HepG2 (cell line): ENCODE results near the gene CBX6. TPM values are rescaled to one million over a fixed set of nuclear protein-coding genes. Genes with fewer than 3 reads are reported as not detected.

ENCODE experiments used
- ATAC-seq: fragments of 200-7000 bp; cut with Tn5 transposase; 3 replicates; pipeline ENCODE4 v1.9.1; 2020; ENCODE audit warnings: mild to moderate bottlenecking, moderate library complexity
- BruUV-seq: library from RNA; stranded (reverse); fragments of 400-500 nt; replicated peaks from 2 replicates; lab custom pipeline; 2021; lab: Mats Ljungman, UMichigan
- CTCF ChIA-PET: fragments of 300-600 bp; formaldehyde crosslinking; extraction: SDS; loops from one replicate; lab custom pipeline; 2021; ENCODE audit warnings: low total read pairs, inconsistent platforms, low intra/inter-chr PET ratio; lab: Yijun Ruan, JAX
- POLR2A ChIA-PET: fragments of 350-600 bp; sonication (Branson Sonifier 250); formaldehyde crosslinking; loops from one replicate; lab custom pipeline; 2020; ENCODE audit warnings: antibody characterized with exemption, inconsistent platforms; lab: Yijun Ruan, JAX
- DNase-seq: peaks from one replicate; pipeline ENCODE4 v3.0.0-alpha.2; 2015; ENCODE audit warnings: low spot score
- FAIRE-seq: peaks from 3 replicates; lab custom pipeline; 2011; peaks lifted over from hg19 to GRCh38; lab: Jason Lieb, UNC
- H2AFZ ChIP-seq: one replicate; pipeline ENCODE4 v1.6.1; 2011; ENCODE audit warnings: low read length, inconsistent platforms
- H3K27ac ChIP-seq: fragments of 300-600 bp; 3 replicates; pipeline ENCODE4 v1.8.0; 2011; ENCODE audit warnings: mixed run types, mild to moderate bottlenecking, mixed read lengths, low read length, inconsistent platforms; ENCODE audit not compliant: insufficient read depth; ENCODE audit errors: extremely low read length
- H3K27me3 ChIP-seq, 2 experiments: fragments of 200-600 bp in 1 of 2; 2 replicates in 1 of 2; 3 replicates in 1 of 2; pipeline versions ENCODE4 v1.6.0 to v1.8.0; 2011; ENCODE audit warnings: low read length in 2 of 2, mild to moderate bottlenecking in 2 of 2, moderate library complexity in 2 of 2, inconsistent platforms in 1 of 2; ENCODE audit not compliant: insufficient read depth in 2 of 2, control insufficient read depth in 1 of 2
- H3K36me3 ChIP-seq, 2 experiments: fragments of 200-600 bp in 1 of 2; replicated peaks in 1 of 2; 2 replicates in 1 of 2; 3 replicates in 1 of 2; pipeline versions ENCODE4 v1.5.1 to v1.8.0; 2011; ENCODE audit warnings: low read length in 2 of 2, inconsistent platforms in 1 of 2; ENCODE audit not compliant: insufficient read depth in 2 of 2, control insufficient read depth in 1 of 2
- H3K4me1 ChIP-seq: 2 replicates; pipeline ENCODE4 v1.5.1; 2012; ENCODE audit warnings: low read length, inconsistent platforms; ENCODE audit not compliant: insufficient read depth
- H3K4me2 ChIP-seq: 2 replicates; pipeline ENCODE4 v1.6.0; 2011; ENCODE audit warnings: low read depth, low read length, inconsistent platforms
- H3K4me3 ChIP-seq, 3 experiments: fragments of 200-600 bp in 1 of 3; sonication (generic), shearing (Covaris generic) in 1 of 3; replicated peaks in 1 of 3; 2 replicates each; pipeline ENCODE4 v1.5.1; 2011 to 2016; ENCODE audit warnings: low read length in 3 of 3, inconsistent platforms in 2 of 3, low read depth in 2 of 3, mild to moderate bottlenecking in 2 of 3, control low read depth in 1 of 3, mixed read lengths in 1 of 3; ENCODE audit not compliant: insufficient read depth in 1 of 3
- H3K79me2 ChIP-seq: one replicate; pipeline ENCODE4 v1.6.1; 2011; ENCODE audit warnings: low read length, inconsistent platforms; ENCODE audit not compliant: insufficient read depth
- H3K9ac ChIP-seq: 2 replicates; pipeline ENCODE4 v1.6.0; 2011; ENCODE audit warnings: mild to moderate bottlenecking, low read depth, low read length, inconsistent platforms; ENCODE audit not compliant: insufficient read depth
- H3K9me3 ChIP-seq: 2 replicates; pipeline ENCODE4 v1.5.1; 2012; ENCODE audit warnings: mild to moderate bottlenecking, low read length
- H4K20me1 ChIP-seq: 2 replicates; pipeline ENCODE4 v1.6.0; 2011; ENCODE audit warnings: inconsistent platforms, mild to moderate bottlenecking, low read length, moderate library complexity; ENCODE audit not compliant: insufficient read depth
- CREM ChIP-seq, 2 experiments: sonication (generic) in 1 of 2; formaldehyde crosslinking in 1 of 2; IDR thresholded peaks; 2 replicates each; pipeline versions ENCODE4 v1.4.0 to v1.6.1; 2016 to 2020; ENCODE audit warnings: antibody characterized with exemption in 1 of 2, mild to moderate bottlenecking in 1 of 2, missing genetic modification reagents in 1 of 2
- GATAD2A ChIP-seq: IDR thresholded peaks from 2 replicates; pipeline ENCODE4 v1.6.1; 2016
- MED1 ChIP-seq: sonication (generic); formaldehyde crosslinking; IDR thresholded peaks from 2 replicates; pipeline ENCODE4 v1.4.0; 2020; ENCODE audit warnings: missing genetic modification reagents
- ZNF160 ChIP-seq: sonication (generic); formaldehyde crosslinking; IDR thresholded peaks from 2 replicates; pipeline ENCODE4 v1.8.0; 2022; ENCODE audit warnings: mild to moderate bottlenecking, inconsistent platforms, missing genetic modification reagents
- ZNF263 ChIP-seq: sonication (generic); formaldehyde crosslinking; IDR thresholded peaks from 2 replicates; pipeline ENCODE4 v1.4.0; 2020; ENCODE audit warnings: missing genetic modification reagents
- ZNF564 ChIP-seq: sonication (generic); formaldehyde crosslinking; IDR thresholded peaks from 2 replicates; pipeline ENCODE4 v1.8.1; 2023; ENCODE audit warnings: mild to moderate bottlenecking, missing genetic modification reagents
- ZNF850 ChIP-seq: sonication (generic); formaldehyde crosslinking; conservative IDR thresholded peaks from 2 replicates; pipeline ENCODE4 v1.9.0; 2021; ENCODE audit warnings: mild to moderate bottlenecking, missing genetic modification reagents
- WGBS: methylation state at CpG from one replicate; pipeline ENCODE4 v1.1.6; 2017; ENCODE audit warnings: low lambda C conversion rate; 5-methylcytosine and 5-hydroxymethylcytosine counted together
- in situ Hi-C: cut with HindIII; loops from 2 replicates; pipeline ENCODE4 v1.10.0; 2017; ENCODE audit warnings: low pct_unique_long_range_greater_than_20kb; ENCODE audit not compliant: extremely low pct_ligation_motif_present
- intact Hi-C: fragments of 100-400 bp; cut with micrococcal nuclease; formaldehyde crosslinking; loops from one replicate; pipeline ENCODE4 v1.10.0; 2022; ENCODE audit not compliant: unreplicated experiment
- polyA plus RNA-seq, 8 experiments: library from polyadenylated mRNA; depleted of rRNA in 3 of 8; stranded (reverse) in 7 of 8; unstranded in 1 of 8; fragments of >200 nt; fragmentation: Illumina TruSeq in 4 of 8; extraction: Trizol in 4 of 8; gene quantifications; 2 replicates each; pipeline versions ENCODE4 v1.2.1 to v1.2.3, GENCODE V29; 2011 to 2016; ENCODE audit warnings: low read depth in 4 of 8, missing spikeins in 1 of 8, mixed read lengths in 1 of 8; ENCODE audit not compliant: insufficient read depth in 1 of 8
- total RNA-seq, 5 experiments: library from RNA; depleted of rRNA; stranded (reverse); fragments of >200 nt; fragmentation: Illumina TruSeq; extraction: Trizol; gene quantifications; 2 replicates each; pipeline ENCODE4 v1.2.3, GENCODE V29; 2016; ENCODE audit warnings: low read depth in 1 of 5
- TF ChIP-seq, protein P1 (sequence below): sonication (generic); formaldehyde crosslinking; IDR thresholded peaks from 2 replicates; pipeline ENCODE4 v1.5.0; 2020; ENCODE audit warnings: mild to moderate bottlenecking, missing genetic modification reagents, moderate library complexity

CBX6 gene
- total and polyA plus RNA-seq, 2 of the 13 experiments (the other 11 are each of a cell fraction or from before 2014, with no cell fraction given), result 1.7 to 6.5 TPM

DNA sequence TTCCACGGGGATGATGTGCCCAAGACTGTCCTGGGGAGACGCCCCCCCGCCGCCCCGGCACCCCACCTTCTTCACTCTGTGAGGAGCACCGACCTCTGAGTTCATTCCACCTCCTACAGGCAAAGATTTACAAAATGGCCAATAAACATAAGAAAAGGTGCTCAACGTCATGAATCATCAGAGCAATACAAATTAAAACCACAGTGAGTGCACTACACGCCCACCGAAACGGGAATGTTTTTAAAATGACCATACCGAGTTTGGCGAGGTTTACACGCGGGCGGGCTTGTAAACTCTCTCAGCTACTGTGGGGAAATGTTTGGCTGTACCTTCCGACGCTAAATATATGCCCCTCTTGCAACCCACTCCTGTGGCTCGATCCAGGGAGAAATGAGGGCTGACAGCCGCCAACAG lies 36.1 kb downstream of the CBX6 start:
- no peak overlapping the region for H3K9ac ChIP-seq
- in situ Hi-C loops, result no loop called here
- BruUV-seq, result no TSS peak
- H2AFZ ChIP-seq, result no peak overlapping the region
- H3K27me3 ChIP-seq, result no peaks in the 10 kb centered on the region
- no peaks in the 10 kb centered on the region for H3K36me3 ChIP-seq
- intact Hi-C loops, result no loop called here
- H3K27ac ChIP-seq, result no peak overlapping the region
- no peaks in the 10 kb centered on the region for H3K9me3 ChIP-seq
- H3K4me1 ChIP-seq, result peaks cover 22% of the 10 kb centered on the region
- POLR2A ChIA-PET, result no interaction called here
- no peak for TF ChIP-seq ZNF564 (CRISPR knock-in tag)
- TF ChIP-seq ZNF850 (CRISPR knock-in tag), result no peak
- TF ChIP-seq, protein P1, sequence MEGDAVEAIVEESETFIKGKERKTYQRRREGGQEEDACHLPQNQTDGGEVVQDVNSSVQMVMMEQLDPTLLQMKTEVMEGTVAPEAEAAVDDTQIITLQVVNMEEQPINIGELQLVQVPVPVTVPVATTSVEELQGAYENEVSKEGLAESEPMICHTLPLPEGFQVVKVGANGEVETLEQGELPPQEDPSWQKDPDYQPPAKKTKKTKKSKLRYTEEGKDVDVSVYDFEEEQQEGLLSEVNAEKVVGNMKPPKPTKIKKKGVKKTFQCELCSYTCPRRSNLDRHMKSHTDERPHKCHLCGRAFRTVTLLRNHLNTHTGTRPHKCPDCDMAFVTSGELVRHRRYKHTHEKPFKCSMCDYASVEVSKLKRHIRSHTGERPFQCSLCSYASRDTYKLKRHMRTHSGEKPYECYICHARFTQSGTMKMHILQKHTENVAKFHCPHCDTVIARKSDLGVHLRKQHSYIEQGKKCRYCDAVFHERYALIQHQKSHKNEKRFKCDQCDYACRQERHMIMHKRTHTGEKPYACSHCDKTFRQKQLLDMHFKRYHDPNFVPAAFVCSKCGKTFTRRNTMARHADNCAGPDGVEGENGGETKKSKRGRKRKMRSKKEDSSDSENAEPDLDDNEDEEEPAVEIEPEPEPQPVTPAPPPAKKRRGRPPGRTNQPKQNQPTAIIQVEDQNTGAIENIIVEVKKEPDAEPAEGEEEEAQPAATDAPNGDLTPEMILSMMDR (CRISPR knock-in tag), result no peak
- TF ChIP-seq MED1, result no peak
- TF ChIP-seq GATAD2A (CRISPR knock-in tag), result no peak
- TF ChIP-seq ZNF160 (CRISPR knock-in tag), result no peak
- H3K4me2 ChIP-seq, result no peak overlapping the region
- H3K4me3 ChIP-seq, result no peak overlapping the region
- no peak for FAIRE-seq
- 85% methylated on average over 19 of the region's 19 CpGs for WGBS
- CTCF ChIA-PET, result no interaction called here
- H3K79me2 ChIP-seq, result no peaks in the 10 kb centered on the region
- no peak for DNase-seq
- no peaks in the 10 kb centered on the region; the same call in 1 of the 2 replicates for H4K20me1 ChIP-seq
- ATAC-seq, result no peak

DNA sequence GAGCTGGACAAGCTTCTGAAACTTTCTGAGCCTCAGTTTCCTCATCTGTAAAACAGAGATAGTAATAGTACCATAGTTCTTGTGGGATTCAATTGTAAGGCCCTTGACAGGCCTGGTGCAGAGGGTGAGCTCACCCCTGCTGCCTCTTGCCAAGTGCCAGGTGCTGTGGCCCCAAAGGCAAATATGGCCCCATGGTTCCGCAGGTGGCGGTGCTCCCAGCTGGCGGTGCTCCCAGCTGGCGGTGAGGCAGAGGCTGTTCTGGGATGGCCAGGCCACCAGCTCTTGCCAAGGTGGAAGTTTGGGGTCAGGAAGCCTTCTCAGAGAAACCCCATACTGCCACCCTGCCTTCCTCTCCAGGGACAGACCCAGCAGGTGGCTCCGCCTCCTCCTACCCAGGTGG lies 37.0 kb downstream of the CBX6 start:
- in situ Hi-C loops, result no loop called here
- Histone ChIP-seq H3K9ac (no peak overlapping the region), H3K27me3 (no peaks in the 10 kb centered on the region), H4K20me1 (no peaks in the 10 kb centered on the region; the same call in 1 of the 2 replicates), H3K4me1 (peaks cover 12% of the 10 kb centered on the region), H3K27ac (no peak overlapping the region), H3K36me3 (no peaks in the 10 kb centered on the region), H3K4me3 (no peak overlapping the region), H3K79me2 (no peaks in the 10 kb centered on the region), H3K4me2 (no peak overlapping the region), H2AFZ (no peak overlapping the region), H3K9me3 (no peaks in the 10 kb centered on the region)
- CTCF ChIA-PET, result no interaction called here
- FAIRE-seq, result no peak
- POLR2A ChIA-PET, result no interaction called here
- intact Hi-C loops, result no loop called here
- 79% methylated on average over 1 of the region's 5 CpGs for WGBS
- no TSS peak for BruUV-seq
- ATAC-seq, result no peak
- TF ChIP-seq ZNF263 (CRISPR knock-in tag) (peak; percentile 55; the same call in 1 of the 2 replicates), CREM (IDR thresholded peaks at IDR 0.05) (no peak), CREM (CRISPR knock-in tag; IDR thresholded peaks at IDR 0.05) (no peak)
- no peak for DNase-seq
